Activated B cell treated with CpG ODN at 0.5 μM for 24 hours (primary cell): ENCODE results near the gene LRRC1. TPM values are rescaled to one million over a fixed set of nuclear protein-coding genes. Genes with fewer than 3 reads are reported as not detected.

Experiments used
- ATAC-seq: fragments of 200-7000 bp; cut with Tn5 transposase; one replicate; pipeline ENCODE4 v1.10.0; 2021; ENCODE audit warnings: low read depth, mild to moderate bottlenecking, moderate library complexity
- CTCF ChIA-PET: fragments of 350-600 bp; sonication (Branson Sonifier 250); formaldehyde crosslinking; loops from one replicate; lab custom pipeline; 2021; ENCODE audit warnings: antibody characterized with exemption; lab: Charles Lee
- POLR2A ChIA-PET: fragments of 350-600 bp; sonication (Branson Sonifier 250); formaldehyde crosslinking; loops from one replicate; lab custom pipeline; 2021; ENCODE audit warnings: antibody characterized with exemption; lab: Charles Lee
- DNase-seq: peaks from one replicate; pipeline ENCODE4 v3.0.0; 2022
- H3K27ac Mint-ChIP-seq: one replicate; pipeline ENCODE4 v1.8.0; 2020; ENCODE audit warnings: mixed read lengths
- H3K27me3 Mint-ChIP-seq: one replicate; pipeline ENCODE4 v1.8.0; 2021; ENCODE audit warnings: mixed read lengths
- H3K36me3 Mint-ChIP-seq: one replicate; pipeline ENCODE4 v1.8.0; 2021; ENCODE audit warnings: low read depth, mixed read lengths
- H3K4me1 Mint-ChIP-seq: one replicate; pipeline ENCODE4 v1.8.0; 2021; ENCODE audit warnings: mixed read lengths
- H3K4me3 Mint-ChIP-seq: one replicate; pipeline ENCODE4 v1.8.0; 2020; ENCODE audit warnings: mild to moderate bottlenecking, mixed read lengths
- H3K9me3 Mint-ChIP-seq: one replicate; pipeline ENCODE4 v1.8.0; 2020; ENCODE audit warnings: mixed read lengths
- CTCF ChIP-seq: fragments of 200-600 bp; IDR thresholded peaks from one replicate; pipeline ENCODE4 v1.8.0; 2022; ENCODE audit warnings: antibody characterized with exemption, mild to moderate bottlenecking
- intact Hi-C: fragments of 100-400 bp; cut with micrococcal nuclease; formaldehyde crosslinking; loops from one replicate; pipeline ENCODE4 v1.15.1; 2024
- total RNA-seq: library from RNA; stranded (reverse); gene quantifications from 2 replicates; pipeline ENCODE4 v1.2.3, GENCODE V29; 2022

Gene LRRC1
- total RNA-seq, 1 donor from 2014 or later: 4.7 TPM

GRCh38 chr6:53792016-53792415 lies 2.8 kb upstream of the LRRC1 start:
- intact Hi-C loops: loop anchor here (10.0 kb wide), 2 partner anchors 1127 to 1507 kb away; partner anchors contain the start of gene MCM3
- no peak for TF ChIP-seq CTCF
- H3K27ac Mint-ChIP-seq: no peak overlapping the region
- ATAC-seq: no peak
- peaks cover 4% of the 10 kb centered on the region for H3K9me3 Mint-ChIP-seq
- H3K4me1 Mint-ChIP-seq: peaks cover 25% of the 10 kb centered on the region
- CTCF ChIA-PET: no interaction called here
- POLR2A ChIA-PET: no interaction called here
- H3K27me3 Mint-ChIP-seq: peaks cover 2% of the 10 kb centered on the region
- no peak for DNase-seq
- no peak overlapping the region for H3K4me3 Mint-ChIP-seq
- H3K36me3 Mint-ChIP-seq: peaks cover 17% of the 10 kb centered on the region

- POLR2A ChIA-PET: no interaction called here
- peaks cover 17% of the 10 kb centered on the region for H3K36me3 Mint-ChIP-seq
Observed at GRCh38 chr6:53792973-53793317, 1.9 kb upstream of the LRRC1 start.

GRCh38 chr6:53793318-53794136 lies 1.3 kb upstream of the LRRC1 start:
- Mint-ChIP-seq H3K4me1 (peaks cover 27% of the 10 kb centered on the region), H3K27ac (peak overlapping the region; percentile 91), H3K4me3 (peak overlapping the region; percentile 99), H3K9me3 (no peaks in the 10 kb centered on the region), H3K27me3 (peaks cover 2% of the 10 kb centered on the region), H3K36me3 (peaks cover 16% of the 10 kb centered on the region)
- CTCF ChIA-PET: interaction anchor here (1.5 to 1.6 kb wide), 2 partner anchors 66 to 68 kb away, joined by 3 to 6 read pairs; no protein-coding TSS in a partner anchor
- ATAC-seq (peak; percentile 18), DNase-seq (peak; percentile 23)
- POLR2A ChIA-PET: interaction anchor here (1.8 kb wide), 1 partner anchor 798 kb away, joined by 4 read pairs; the partner anchor contains the start of gene GSTA4
- intact Hi-C loops: loop anchor here (1.0 to 10.0 kb wide), 7 partner anchors 146 to 1509 kb away; partner anchors contain the start of genes GCLC, GSTA4, MCM3 and TRAM2
- TF ChIP-seq CTCF: no peak

More at GRCh38 chr6:53792973-53793317, 1.9 kb upstream of the LRRC1 start:
- ATAC-seq: no peak
- CTCF ChIA-PET: interaction anchor here (1.6 kb wide), 1 partner anchor 67 kb away, joined by 3 read pairs; no protein-coding TSS in a partner anchor
- Mint-ChIP-seq H3K4me3 (peak overlapping the region; percentile 99), H3K27ac (no peak overlapping the region), H3K27me3 (peaks cover 2% of the 10 kb centered on the region), H3K9me3 (peaks cover 4% of the 10 kb centered on the region), H3K4me1 (peaks cover 27% of the 10 kb centered on the region)
- intact Hi-C loops: loop anchor here (10.0 kb wide), 2 partner anchors 1128 to 1508 kb away; partner anchors contain the start of gene MCM3
- no peak for TF ChIP-seq CTCF
- no peak for DNase-seq

GRCh38 chr6:53794137-53794719 lies 577 bp upstream of the LRRC1 start:
- intact Hi-C loops: loop anchor here (1.0 to 10.0 kb wide), 7 partner anchors 147 to 1509 kb away; partner anchors contain the start of genes GCLC, GSTA4, MCM3 and TRAM2
- ChIA-PET POLR2A (interaction anchor here (0.7 to 1.8 kb wide), 7 partner anchors 20 to 799 kb away, joined by 3 to 8 read pairs (median 4); partner anchors contain the start of genes FBXO9, GCLC and GSTA4), CTCF (interaction anchor here (1.5 to 1.6 kb wide), 2 partner anchors 66 to 68 kb away, joined by 3 to 6 read pairs; no protein-coding TSS in a partner anchor)
- peak overlapping the region; percentile 99 for H3K4me3 Mint-ChIP-seq
- ATAC-seq (peak; percentile 56), DNase-seq (no peak)
- no peak for TF ChIP-seq CTCF
- peak overlapping the region; percentile 91 for H3K27ac Mint-ChIP-seq
- no peaks in the 10 kb centered on the region for H3K9me3 Mint-ChIP-seq
- peaks cover 27% of the 10 kb centered on the region for H3K4me1 Mint-ChIP-seq
- H3K36me3 Mint-ChIP-seq: peaks cover 12% of the 10 kb centered on the region
- H3K27me3 Mint-ChIP-seq: peaks cover 2% of the 10 kb centered on the region
